Left renal pelvis (tissue), 4 donors: ENCODE measurements around the gene C10orf90. TPM values are rescaled to one million over a fixed set of nuclear protein-coding genes. Genes with fewer than 3 reads are reported as not detected.
"Not testable (repeated sequence)": the region's sequence is repeated elsewhere in the genome, so short reads cannot be mapped to it uniquely, and the experiment has no call there.

Source experiments
- DNase-seq, 4 donors: peaks; one replicate each; pipeline ENCODE4 v3.0.0-alpha.2; 2013; ENCODE audit warnings: low read depth in 4 of 4, low spot score in 3 of 4
- polyA plus RNA-seq, 4 donors: library from polyadenylated mRNA; unstranded; fragments of 120-200 nt; gene quantifications; one replicate each; pipeline ENCODE4 v1.2.1, GENCODE V29; 2013; ENCODE audit not compliant: insufficient read length in 4 of 4

C10orf90 gene
- polyA plus RNA-seq, 4 donors: 0.23 to 0.86 (median 0.43) TPM

DNA sequence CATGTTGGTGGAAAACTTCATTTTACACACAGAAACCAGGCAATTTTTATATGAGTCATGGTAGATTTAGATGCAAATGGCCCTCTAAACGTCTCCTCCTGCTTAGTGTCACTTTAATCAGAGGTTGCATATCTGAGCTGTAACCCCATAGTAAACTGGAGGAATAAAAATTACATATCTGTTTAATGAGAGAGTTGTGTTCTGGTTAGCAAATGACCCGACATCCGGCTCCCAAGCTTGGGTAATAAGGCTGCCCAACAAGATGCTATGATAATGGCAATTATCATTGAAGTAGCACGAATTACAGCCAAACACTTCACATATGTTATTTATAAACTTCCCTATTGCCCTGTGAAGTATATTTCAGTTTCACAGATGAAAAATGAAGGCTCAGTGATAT is 271.6 kb downstream of the C10orf90 start:
- DNase-seq: no peak

DNA sequence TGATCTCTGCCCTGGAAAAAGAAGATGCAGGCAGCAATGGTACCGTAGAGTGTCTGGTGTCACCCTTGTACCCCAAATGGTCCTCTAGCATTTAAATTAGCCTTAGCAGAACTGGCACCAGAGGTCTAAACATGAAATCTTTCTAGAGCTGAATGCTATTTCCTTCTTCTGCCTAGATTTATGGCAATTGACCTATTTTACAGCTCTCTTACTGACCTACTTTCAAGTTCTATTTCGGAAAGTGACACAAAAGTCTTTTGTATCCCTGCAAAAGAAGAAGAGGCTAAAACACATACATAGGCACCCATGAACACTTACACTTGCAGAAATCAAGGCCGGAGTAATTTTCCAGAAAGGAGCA is 272.1 kb downstream of the C10orf90 start:
- no peak for DNase-seq

DNA sequence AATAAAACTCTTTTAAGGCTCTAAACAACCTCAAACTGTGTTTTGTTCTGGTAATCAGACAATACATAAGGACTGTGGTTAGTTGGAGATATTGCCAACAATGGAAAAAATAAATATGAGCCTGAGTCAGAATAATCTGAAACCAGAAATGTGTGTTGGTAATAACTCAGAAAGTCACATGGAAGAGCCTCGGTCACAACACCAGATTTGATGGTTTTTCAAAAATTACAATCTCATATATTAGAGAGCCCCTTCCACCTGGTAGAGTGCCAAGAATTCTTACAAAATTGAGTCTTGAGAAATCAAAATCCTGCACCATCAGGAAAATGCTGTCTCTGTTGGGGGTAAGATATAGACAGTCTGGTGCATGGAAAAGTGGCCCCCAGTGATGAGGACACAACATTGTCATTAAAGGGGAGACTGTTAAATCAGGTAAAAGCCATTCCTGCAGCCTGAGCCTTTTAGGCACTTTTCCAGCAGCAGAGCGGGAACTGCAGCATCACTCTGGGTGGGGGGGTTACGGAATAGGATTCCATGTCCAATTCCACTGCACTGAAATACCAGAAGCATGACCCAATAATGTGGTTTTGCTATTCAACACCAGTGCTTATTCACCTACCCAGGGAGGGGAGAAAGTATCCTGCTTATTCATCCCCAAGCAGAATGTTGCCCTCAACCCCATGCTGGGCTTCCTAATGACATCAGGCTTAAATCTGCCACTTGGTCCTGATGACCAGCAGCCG is 272.7 kb downstream of the C10orf90 start:
- DNase-seq: no peak

- no peak for DNase-seq
Measured at GRCh38 chr10:126397156-126397555, 273.3 kb downstream of the C10orf90 start.

- DNase-seq: no peak
Measured at GRCh38 chr10:126394948-126395347, 275.5 kb downstream of the C10orf90 start.

DNA sequence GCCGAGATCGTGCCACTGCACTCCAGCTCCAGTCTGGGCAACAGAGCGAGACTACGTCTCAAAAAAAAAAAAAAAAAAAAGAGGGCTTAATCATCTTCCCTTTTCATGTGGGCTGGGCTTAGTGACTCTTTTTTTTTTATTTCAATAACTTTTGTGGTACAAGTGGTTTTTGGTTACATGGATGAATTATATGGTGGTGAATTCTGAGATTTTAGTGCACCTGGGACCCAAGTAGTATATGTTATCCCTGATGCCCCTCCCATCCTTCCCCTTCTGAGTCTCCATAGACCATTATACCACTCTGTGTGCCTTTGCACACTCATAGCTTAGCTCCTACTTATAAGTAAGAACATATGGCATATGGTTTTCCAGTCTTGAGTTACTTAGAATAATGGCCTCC is 277.4 kb downstream of the C10orf90 start:
- no peak for DNase-seq

- DNase-seq: no peak
Measured at GRCh38 chr10:126392469-126392868, 278.0 kb downstream of the C10orf90 start.

GRCh38 chr10:126392068-126392467 is 278.4 kb downstream of the C10orf90 start:
- DNase-seq: no peak

DNA sequence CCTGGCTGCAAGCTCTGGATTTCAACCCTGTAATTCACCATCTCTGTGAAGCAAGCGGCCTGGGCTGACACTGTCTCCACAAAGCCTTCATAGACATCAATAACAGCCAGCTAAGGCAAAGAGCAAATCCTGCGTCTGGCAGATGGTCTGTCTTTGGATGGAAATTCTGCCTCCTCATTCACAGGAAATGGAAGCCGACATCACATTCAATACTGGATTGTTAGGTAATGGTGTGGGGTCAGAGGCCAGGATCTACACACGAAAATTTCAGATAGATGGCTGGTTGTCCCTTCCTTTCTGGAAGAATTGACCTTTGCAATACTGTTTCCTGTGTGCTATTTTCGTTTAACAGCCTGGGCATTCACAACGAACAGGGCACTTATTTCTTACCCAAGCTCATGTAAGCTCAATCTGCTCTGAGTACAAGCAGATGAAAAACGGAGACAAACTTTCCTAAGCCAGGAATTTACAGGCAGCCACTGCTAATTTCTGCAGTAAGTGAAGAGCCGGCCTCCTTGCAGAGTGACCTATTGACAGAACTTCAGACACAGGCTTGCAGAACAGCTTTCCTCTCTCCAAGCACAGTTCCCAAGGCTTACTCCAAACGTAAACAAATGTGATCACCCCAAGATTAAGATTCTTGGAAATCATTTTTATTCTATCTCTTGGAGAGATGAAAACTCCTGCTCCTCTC is 279.2 kb downstream of the C10orf90 start:
- no peak for DNase-seq

DNA sequence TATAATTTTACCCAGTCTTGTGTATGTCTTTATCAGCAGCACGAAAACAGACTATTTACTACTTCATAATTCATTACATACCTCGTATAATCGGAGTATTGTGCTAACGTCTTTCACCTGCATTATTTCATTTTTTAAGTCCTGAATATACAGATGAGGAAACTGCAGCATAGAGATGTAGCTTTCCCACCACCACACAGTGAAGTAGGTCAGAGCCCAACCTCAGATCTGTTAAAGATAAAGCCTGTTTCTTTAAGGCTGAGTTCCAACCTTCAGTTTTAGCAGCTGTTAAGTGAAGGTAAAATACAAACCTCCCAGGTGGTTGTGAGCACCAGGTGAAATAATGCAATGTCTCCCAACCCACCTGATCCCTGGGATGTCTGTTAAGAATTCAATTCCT is 280.2 kb downstream of the C10orf90 start:
- DNase-seq: no peak

GRCh38 chr10:126387931-126388911 is 282.3 kb downstream of the C10orf90 start, which contains the start of gene ADAM12:
ADAM12 (minus strand) TSS chr10:126388477; CDS start chr10:126388145, 332 bp downstream.
- DNase-seq: no peak

GRCh38 chr10:126387041-126387921 is 283.2 kb downstream of the C10orf90 start:
- peak in 3 of 4 donors; percentile 35 to 53 (median 50) for DNase-seq

DNA sequence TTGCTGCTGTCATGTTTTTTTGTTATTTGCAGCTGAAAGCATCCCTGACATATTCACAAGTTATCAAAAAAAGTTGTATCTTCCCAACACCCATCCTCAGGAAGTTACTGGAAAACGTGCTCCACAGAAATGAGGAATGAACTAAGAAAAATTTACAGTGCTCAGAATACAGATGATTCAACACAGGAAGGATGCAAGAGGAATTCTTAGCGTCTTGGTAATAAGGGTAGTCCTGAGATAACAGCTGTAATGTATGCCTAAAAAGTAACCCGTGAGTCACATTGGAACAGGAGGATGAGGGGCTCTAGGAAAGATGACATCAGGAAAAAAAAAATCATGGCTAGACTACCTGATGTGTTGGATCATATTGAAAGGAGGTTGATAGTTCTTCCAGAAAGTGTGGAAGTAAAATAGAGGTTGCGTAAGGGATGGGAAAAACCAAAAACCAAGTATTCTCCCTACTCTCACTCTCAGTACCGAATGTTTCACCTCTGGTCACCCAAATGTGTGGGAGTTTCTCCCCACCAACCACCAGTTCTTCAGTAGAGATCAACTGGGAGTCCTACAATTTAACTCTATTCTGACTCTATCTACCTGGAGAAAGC is 286.1 kb downstream of the C10orf90 start:
- DNase-seq: no peak

- no peak for DNase-seq
Measured at GRCh38 chr10:126380352-126381076, 290.0 kb downstream of the C10orf90 start.

GRCh38 chr10:126379166-126379565 is 291.3 kb downstream of the C10orf90 start:
- DNase-seq: not testable (repeated sequence)

GRCh38 chr10:126376956-126377355 is 293.5 kb downstream of the C10orf90 start:
- no peak for DNase-seq

GRCh38 chr10:126375926-126376554 is 294.5 kb downstream of the C10orf90 start:
- no peak for DNase-seq

GRCh38 chr10:126375299-126375698 is 295.2 kb downstream of the C10orf90 start:
- no peak for DNase-seq
